Dendritic cell treated with granulocyte-macrophage colony-stimulating factor and Interleukin-4, amounts not matched to agents 40 ng/mL and 50 ng/mL, for 4 days (primary cell): ENCODE data around the gene SLC36A2.

Source experiments
- H3K27ac Mint-ChIP-seq: one replicate; pipeline ENCODE4 v1.8.0; 2022; ENCODE audit warnings: mild to moderate bottlenecking, mixed read lengths
- H3K27me3 Mint-ChIP-seq: one replicate; pipeline ENCODE4 v1.8.0; 2022; ENCODE audit warnings: mild to moderate bottlenecking, mixed read lengths
- H3K36me3 Mint-ChIP-seq: one replicate; pipeline ENCODE4 v1.8.0; 2022; ENCODE audit warnings: low read depth, mixed read lengths
- H3K4me1 Mint-ChIP-seq: one replicate; pipeline ENCODE4 v1.8.0; 2022; ENCODE audit warnings: low read depth, mixed read lengths
- H3K4me3 Mint-ChIP-seq: one replicate; pipeline ENCODE4 v1.8.0; 2022; ENCODE audit warnings: mild to moderate bottlenecking, moderate library complexity, mixed read lengths
- H3K9me3 Mint-ChIP-seq: one replicate; pipeline ENCODE4 v1.8.0; 2022; ENCODE audit warnings: mixed read lengths
- intact Hi-C: fragments of 100-400 bp; cut with micrococcal nuclease; formaldehyde crosslinking; loops from one replicate; pipeline ENCODE4 v1.15.0; 2022

The SLC36A2 gene

GRCh38 chr5:151286246-151286645 is 61.1 kb downstream of the SLC36A2 start:
- Mint-ChIP-seq H3K36me3 (no peaks in the 10 kb centered on the region), H3K27me3 (peaks cover 18% of the 10 kb centered on the region), H3K4me1 (no peaks in the 10 kb centered on the region), H3K4me3 (no peak overlapping the region), H3K27ac (no peak overlapping the region), H3K9me3 (peaks cover 4% of the 10 kb centered on the region)
- intact Hi-C loops: no loop called here

- Mint-ChIP-seq H3K27me3 (peaks cover 18% of the 10 kb centered on the region), H3K4me3 (no peak overlapping the region), H3K9me3 (no peaks in the 10 kb centered on the region), H3K36me3 (no peaks in the 10 kb centered on the region), H3K4me1 (no peaks in the 10 kb centered on the region), H3K27ac (no peak overlapping the region)
- intact Hi-C loops: no loop called here
Measured at GRCh38 chr5:151285683-151286082, 61.7 kb downstream of the SLC36A2 start.

GRCh38 chr5:151284392-151284967 is 62.9 kb downstream of the SLC36A2 start:
- H3K4me1 Mint-ChIP-seq: no peaks in the 10 kb centered on the region

GRCh38 chr5:151283120-151283825 is 64.1 kb downstream of the SLC36A2 start:
- Mint-ChIP-seq H3K36me3 (no peaks in the 10 kb centered on the region), H3K4me1 (no peaks in the 10 kb centered on the region), H3K4me3 (no peak overlapping the region), H3K27me3 (peaks cover 22% of the 10 kb centered on the region), H3K9me3 (no peaks in the 10 kb centered on the region), H3K27ac (no peak overlapping the region)
- intact Hi-C loops: no loop called here

More at GRCh38 chr5:151284392-151284967, 62.9 kb downstream of the SLC36A2 start:
- Mint-ChIP-seq H3K36me3 (no peaks in the 10 kb centered on the region), H3K27ac (no peak overlapping the region), H3K27me3 (peaks cover 20% of the 10 kb centered on the region), H3K4me3 (no peak overlapping the region), H3K9me3 (no peaks in the 10 kb centered on the region)
- intact Hi-C loops: no loop called here

- H3K4me1 Mint-ChIP-seq: no peaks in the 10 kb centered on the region
- H3K27ac Mint-ChIP-seq: no peak overlapping the region
- no peak overlapping the region for H3K4me3 Mint-ChIP-seq
- H3K27me3 Mint-ChIP-seq: peaks cover 17% of the 10 kb centered on the region
- intact Hi-C loops: no loop called here
- no peaks in the 10 kb centered on the region for H3K9me3 Mint-ChIP-seq
- no peaks in the 10 kb centered on the region for H3K36me3 Mint-ChIP-seq
Measured at GRCh38 chr5:151281001-151281639, 66.2 kb downstream of the SLC36A2 start.

GRCh38 chr5:151280443-151280842 is 66.9 kb downstream of the SLC36A2 start:
- intact Hi-C loops: no loop called here
- no peaks in the 10 kb centered on the region for H3K9me3 Mint-ChIP-seq
- no peak overlapping the region for H3K27ac Mint-ChIP-seq
- no peaks in the 10 kb centered on the region for H3K4me1 Mint-ChIP-seq
- no peaks in the 10 kb centered on the region for H3K36me3 Mint-ChIP-seq
- no peak overlapping the region for H3K4me3 Mint-ChIP-seq
- H3K27me3 Mint-ChIP-seq: peaks cover 17% of the 10 kb centered on the region

GRCh38 chr5:151278845-151279244 is 68.5 kb downstream of the SLC36A2 start:
- intact Hi-C loops: no loop called here
- Mint-ChIP-seq H3K4me1 (no peaks in the 10 kb centered on the region), H3K9me3 (no peaks in the 10 kb centered on the region), H3K27me3 (peaks cover 14% of the 10 kb centered on the region), H3K36me3 (no peaks in the 10 kb centered on the region), H3K4me3 (no peak overlapping the region), H3K27ac (no peak overlapping the region)

- no peaks in the 10 kb centered on the region for H3K36me3 Mint-ChIP-seq
- no peaks in the 10 kb centered on the region for H3K9me3 Mint-ChIP-seq
- no peak overlapping the region for H3K4me3 Mint-ChIP-seq
- H3K27me3 Mint-ChIP-seq: peaks cover 9% of the 10 kb centered on the region
- H3K4me1 Mint-ChIP-seq: no peaks in the 10 kb centered on the region
- intact Hi-C loops: no loop called here
- H3K27ac Mint-ChIP-seq: no peak overlapping the region
Measured at GRCh38 chr5:151275803-151276202, 71.6 kb downstream of the SLC36A2 start.

- Mint-ChIP-seq H3K9me3 (no peaks in the 10 kb centered on the region), H3K36me3 (no peaks in the 10 kb centered on the region), H3K4me3 (no peak overlapping the region), H3K27ac (no peak overlapping the region), H3K4me1 (no peaks in the 10 kb centered on the region), H3K27me3 (peaks cover 7% of the 10 kb centered on the region)
- intact Hi-C loops: no loop called here
Measured at GRCh38 chr5:151274666-151275065, 72.7 kb downstream of the SLC36A2 start.

- H3K36me3 Mint-ChIP-seq: no peaks in the 10 kb centered on the region
- intact Hi-C loops: loop anchor here (2.0 kb wide), 1 partner anchor 19 kb away; the partner anchor contains the start of gene GM2A
- H3K9me3 Mint-ChIP-seq: no peaks in the 10 kb centered on the region
- no peaks in the 10 kb centered on the region for H3K4me1 Mint-ChIP-seq
- H3K27me3 Mint-ChIP-seq: peaks cover 4% of the 10 kb centered on the region
- H3K27ac Mint-ChIP-seq: no peak overlapping the region
- no peak overlapping the region for H3K4me3 Mint-ChIP-seq
Measured at GRCh38 chr5:151271336-151271735, 76.0 kb downstream of the SLC36A2 start.

GRCh38 chr5:151270599-151270998 is 76.8 kb downstream of the SLC36A2 start:
- Mint-ChIP-seq H3K27ac (no peak overlapping the region), H3K4me1 (no peaks in the 10 kb centered on the region), H3K9me3 (no peaks in the 10 kb centered on the region), H3K27me3 (peaks cover 4% of the 10 kb centered on the region), H3K36me3 (no peaks in the 10 kb centered on the region), H3K4me3 (no peak overlapping the region)
- intact Hi-C loops: loop anchor here (2.0 kb wide), 1 partner anchor 18 kb away; the partner anchor contains the start of gene GM2A

- Mint-ChIP-seq H3K36me3 (no peaks in the 10 kb centered on the region), H3K4me1 (peaks cover 25% of the 10 kb centered on the region), H3K4me3 (no peak overlapping the region), H3K9me3 (no peaks in the 10 kb centered on the region), H3K27ac (no peak overlapping the region), H3K27me3 (no peaks in the 10 kb centered on the region)
- intact Hi-C loops: no loop called here
Measured at GRCh38 chr5:151267491-151268260, 79.7 kb downstream of the SLC36A2 start.
